Activated CD4-positive, alpha-beta T cell treated with anti-CD3 and anti-CD28 coated beads, Interleukin-2, amount 50 U/mL, for 1 hour (primary cell): Measurements from ENCODE around the gene TTC7B.

Experiments used
- DNase-seq: peaks from one replicate; pipeline ENCODE4 v3.0.0-alpha.2; 2020

The TTC7B gene

DNA sequence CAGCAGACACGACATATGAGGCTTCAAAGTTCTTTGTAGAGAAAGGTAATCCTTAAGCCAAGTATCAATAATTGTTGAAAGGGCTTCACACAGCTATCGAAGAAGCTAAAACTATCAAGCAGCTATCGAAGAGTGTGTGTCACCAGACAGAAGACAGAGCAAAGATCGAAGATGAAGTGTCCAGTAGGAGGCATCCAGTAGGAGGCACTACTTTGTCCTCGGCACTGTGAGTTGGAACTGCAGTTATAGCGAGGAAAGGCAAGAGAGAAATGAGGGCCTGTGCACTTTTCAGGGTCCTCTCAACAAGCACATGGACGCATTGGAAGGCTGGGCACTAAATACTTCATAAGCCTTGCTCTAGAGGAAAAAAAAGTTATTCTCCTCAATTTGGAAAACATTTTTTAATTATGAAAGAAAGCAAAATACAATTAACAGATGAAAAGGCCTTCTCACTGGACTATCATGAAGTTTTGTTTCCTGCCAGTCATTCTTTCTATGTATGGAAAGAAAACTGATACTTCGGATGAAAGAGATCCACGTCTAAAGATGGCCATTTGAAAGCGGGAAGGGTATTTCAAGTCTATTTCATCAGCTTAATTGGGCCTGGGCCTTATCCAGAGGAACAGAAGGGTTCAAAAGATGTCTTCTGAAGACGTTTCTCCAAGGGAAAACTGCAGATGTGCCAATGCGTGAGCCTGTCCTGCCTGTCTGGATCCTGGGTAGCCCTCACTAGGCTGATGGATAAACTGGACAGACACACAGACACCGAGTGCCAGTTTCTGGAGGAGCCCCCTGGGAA, 244.9 kb downstream of the TTC7B start:
- no peak for DNase-seq

- no peak for DNase-seq
Observed at GRCh38 chr14:90570461-90570860, 245.8 kb downstream of the TTC7B start.

DNA sequence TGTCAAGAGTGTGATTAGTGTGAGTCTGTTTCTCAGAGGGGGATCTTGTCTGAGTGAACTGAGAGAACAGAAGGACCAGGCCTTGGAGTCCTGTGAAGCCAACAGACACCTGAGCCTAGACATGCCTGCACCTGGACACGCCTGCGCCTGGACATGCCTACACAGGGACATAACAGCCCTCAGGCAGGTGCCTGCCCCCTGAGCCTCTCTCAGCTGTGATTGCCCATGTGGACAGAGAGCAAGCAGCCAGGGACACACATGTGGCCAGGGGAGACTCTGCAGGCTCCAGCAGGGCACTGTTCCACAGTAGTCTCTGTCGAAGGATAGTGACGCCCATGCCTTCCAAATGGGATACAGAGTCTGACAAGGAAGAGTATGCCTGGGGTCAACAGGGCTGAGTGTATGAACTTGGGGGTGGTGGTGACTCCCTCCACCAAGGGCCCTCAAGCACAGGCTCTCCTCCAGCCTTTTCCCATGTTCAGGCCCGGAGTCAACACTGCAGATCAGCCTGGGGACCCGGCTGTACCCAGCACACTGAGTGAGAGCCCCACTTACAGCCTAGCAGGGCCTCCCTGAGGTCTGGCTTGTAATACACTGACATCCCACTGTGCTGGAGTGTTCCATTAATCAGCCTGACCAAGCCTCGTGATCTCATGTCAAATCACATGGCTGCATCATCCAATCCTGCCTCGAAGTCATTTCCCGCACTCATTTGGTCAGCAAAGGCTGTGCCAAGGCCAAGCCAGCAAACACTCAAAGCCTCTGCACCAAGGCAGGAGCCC, 246.4 kb downstream of the TTC7B start:
- DNase-seq = no peak

DNA sequence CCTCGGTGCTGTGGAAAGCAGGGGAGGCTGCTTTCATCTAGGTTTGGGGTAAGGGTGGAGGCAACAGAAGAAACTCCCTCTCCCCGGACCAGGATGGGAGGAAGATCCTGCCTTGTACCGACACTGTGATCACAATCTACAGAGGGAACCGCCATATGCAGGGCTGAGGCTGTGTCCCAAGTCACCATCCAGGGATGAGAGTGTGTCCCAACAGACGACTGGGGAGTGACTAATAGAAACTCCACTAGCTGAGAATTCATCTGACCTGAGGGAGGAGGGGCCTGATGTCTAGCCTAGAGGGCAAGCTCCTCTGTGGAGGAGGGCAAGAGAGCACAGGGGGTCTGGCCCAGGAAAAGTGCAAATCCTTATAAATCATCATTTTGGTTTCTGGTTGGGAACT, 247.0 kb downstream of the TTC7B start:
- no peak for DNase-seq

- no peak for DNase-seq
Observed at GRCh38 chr14:90568405-90568804, 247.8 kb downstream of the TTC7B start.

DNA sequence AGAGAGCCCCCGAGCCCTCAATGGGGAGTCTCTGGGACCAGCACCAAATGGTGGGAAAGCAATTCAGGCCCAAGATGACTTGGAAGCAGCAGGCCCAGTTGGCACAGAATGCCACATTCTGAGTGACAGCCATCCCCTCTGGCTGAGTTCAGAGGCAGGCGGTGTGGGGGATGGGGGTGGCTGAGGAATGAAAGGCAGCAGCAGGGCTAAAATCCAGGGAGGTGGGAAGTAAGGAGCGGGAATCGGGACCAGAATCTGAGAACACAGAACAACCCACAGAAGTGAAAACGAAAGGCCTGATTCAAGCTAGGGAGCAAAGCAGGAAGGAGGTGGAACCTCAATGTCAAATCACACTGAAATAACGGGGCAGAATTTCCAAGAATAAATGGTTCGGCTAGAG, 248.2 kb downstream of the TTC7B start:
- no peak for DNase-seq

DNA sequence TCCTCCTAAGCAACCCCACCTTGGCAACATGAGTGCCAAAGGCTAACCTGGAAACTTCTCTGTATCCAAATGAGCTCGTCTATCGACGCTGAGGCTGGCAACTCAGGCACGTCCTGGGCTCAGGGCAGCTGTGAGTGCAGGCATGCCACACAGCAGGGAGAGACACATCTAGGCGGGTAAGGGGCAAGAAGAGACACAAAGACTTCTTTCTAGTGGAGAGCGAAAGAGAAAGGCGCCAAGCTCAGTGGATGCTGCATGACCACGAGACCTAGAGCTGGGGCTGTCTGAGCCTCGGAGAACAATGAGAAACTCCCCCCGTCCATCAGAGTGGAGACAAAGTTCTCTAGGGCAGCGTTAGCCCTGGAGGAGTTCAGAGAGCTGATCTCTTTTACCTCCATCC, 249.0 kb downstream of the TTC7B start:
- no peak for DNase-seq

GRCh38 chr14:90566481-90566880, 249.7 kb downstream of the TTC7B start:
- DNase-seq = no peak

DNA sequence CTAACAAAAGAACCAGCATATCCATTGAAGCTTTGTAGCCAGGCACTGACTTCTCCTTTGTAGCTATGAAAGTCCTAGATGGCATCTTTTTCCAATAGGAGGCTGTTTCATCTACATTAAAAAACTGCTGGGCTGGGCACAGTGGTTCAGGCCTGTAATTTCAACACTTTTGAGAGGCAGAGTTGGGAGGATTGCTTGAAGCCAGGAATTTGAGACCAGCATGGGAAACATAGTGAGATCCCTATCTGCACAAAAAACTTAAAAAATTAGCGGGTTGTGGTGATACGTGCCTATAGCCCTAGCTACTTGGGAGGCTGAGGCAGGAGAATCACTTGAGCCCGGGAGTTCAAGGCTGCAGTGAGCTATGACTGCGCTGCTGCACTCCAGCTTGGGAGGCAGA, 251.7 kb downstream of the TTC7B start:
- no peak for DNase-seq

DNA sequence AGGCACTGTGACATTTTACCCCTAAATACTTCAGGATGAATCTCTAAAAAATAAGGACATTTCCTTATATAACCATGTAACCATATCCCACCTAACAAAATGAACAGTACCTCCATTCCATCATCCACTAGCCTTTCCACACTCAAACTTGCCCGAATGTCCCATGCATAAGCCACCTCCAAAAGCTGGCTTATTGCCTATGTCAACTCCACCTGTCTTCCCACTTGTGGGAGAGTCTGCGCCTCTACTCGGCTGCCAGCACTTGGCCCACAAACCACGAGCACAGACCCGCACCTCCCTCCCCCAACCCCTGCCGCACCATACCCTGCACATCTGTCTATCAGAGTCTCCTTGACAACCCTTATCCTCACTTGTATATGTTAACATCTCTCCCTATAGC, 253.6 kb downstream of the TTC7B start:
- DNase-seq = no peak

DNA sequence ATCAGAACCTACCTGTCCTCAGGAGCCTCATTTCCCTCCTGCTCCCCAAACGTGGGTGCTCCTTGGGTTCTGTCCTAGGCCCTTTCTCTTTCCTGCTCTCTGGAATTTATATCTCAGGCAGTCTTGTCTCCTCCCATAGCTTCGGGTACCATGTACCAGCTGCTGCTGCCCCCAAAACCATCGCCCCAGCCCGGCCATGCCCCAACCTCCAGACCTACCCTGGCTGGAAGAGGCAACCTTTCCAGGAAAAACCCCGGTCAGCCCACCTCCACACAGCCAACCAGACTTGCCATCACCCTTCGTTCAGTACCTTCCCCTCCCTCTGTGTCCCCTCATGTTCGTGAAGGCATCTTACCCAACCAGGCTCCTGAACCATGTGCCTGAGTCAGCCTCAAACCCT, 254.3 kb downstream of the TTC7B start:
- no peak for DNase-seq

DNA sequence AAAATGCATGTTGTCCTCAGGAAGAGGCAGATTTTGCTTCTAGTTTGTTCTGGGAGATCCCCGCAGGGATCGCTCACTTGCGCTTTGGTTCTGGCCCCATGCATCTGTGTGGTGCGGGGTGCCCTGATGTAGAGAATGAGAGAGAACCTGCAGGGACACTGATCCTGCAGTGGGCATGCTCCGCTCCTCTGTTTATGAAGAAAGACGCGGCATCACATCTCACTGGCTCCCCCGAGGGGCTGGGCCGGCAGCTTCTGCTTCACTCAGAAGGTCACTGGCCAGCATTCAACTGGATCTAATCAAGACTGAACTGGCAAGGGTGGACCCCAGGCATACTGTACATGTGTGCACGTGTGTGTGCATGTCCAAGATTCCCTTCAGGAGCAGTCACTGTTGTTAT, 255.2 kb downstream of the TTC7B start:
- no peak for DNase-seq

DNA sequence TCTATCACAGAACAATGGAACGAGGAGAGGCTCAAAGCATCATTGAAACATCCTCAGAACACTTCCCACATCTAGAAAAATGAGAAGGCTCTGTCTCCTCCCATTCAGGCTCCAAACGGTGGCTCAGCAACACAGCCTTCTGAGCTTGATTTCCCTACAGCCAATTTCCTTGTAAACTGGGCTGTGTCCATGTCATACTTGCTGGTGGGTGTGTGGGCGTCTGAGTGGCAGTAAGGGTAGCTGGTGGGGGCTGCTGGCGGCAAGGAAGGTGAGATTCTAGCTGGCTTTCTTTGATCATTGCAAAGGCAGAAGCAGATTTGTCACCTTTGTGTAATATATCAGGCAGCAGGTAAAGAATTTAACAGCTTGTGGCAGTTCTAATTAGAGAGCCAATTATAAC, 255.7 kb downstream of the TTC7B start:
- DNase-seq = no peak

DNA sequence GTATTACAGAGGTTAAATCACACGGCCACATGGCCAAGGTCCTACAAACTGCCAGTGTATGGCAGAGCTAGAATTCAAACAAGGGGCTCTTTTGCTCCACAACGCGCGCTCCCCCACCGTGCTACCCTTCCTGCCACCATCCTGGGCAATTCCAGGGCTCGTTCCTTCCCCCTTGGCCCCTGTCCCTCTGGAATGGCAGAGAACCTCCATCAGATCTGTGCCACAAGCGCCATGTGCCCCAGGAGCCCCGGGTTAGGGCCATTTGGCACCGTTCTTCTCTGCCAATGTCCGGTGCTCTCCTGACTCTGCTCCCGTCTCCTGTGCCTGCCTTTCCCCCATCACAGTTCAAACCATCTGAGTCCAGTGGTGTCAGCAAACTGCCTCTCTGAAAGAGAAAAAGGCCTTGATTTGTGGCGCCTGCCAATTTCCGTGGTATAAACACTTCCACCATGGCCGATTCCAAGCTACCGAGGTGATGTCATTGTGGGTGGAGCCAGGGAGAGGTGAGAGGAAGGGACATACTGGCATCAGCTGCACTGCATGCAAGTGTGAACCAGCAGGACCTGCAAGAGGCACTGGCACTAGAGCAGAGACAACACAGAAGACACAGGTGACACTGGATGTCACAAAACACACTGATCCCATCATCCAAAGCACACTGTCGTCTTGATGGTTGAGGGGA, 256.3 kb downstream of the TTC7B start:
- no peak for DNase-seq

- DNase-seq = no peak
Observed at GRCh38 chr14:90558983-90559590, 257.1 kb downstream of the TTC7B start.

- DNase-seq = no peak
Observed at GRCh38 chr14:90558041-90558982, 257.9 kb downstream of the TTC7B start.

GRCh38 chr14:90557516-90557915, 258.7 kb downstream of the TTC7B start:
- no peak for DNase-seq

DNA sequence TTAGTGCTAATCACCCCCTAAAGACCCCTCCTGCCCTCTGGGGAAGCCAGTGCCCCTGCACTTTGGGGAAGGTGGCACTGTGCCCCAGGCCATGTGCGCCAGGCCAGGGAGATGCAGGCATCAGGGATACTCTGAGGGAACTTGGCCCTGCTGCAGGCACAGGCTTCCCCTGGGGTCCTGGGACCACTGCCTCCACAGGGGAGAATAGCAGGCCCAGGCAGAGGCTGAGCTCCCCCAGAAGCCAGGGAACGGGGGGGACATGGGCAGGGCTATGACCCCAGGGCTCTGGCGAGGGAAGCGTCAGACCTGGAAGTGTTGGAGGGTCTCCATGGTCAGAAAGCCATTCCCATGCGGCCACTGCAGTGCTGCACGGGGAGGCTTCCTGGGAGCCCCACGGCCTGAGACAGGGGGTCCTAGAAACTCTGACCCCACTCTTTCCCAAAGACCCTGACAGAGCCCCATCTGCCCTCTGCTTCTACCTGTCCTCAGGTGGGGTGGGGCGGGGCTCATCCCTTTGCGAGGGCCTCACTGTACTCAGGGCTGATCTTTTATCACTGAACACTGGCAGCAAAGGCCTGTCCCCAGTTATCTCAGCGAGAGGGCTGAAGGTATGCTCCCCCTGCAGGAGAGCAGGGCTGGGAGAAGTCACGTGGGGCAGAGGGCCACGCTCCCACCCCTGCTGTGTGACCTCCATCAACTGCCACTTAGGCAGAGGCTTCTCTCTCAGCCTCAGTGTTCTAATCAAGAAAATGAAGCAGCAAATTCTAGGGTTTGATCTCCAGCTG, 259.4 kb downstream of the TTC7B start:
- DNase-seq = no peak

GRCh38 chr14:90556012-90556477, 260.2 kb downstream of the TTC7B start:
- no peak for DNase-seq

- DNase-seq = no peak
Observed at GRCh38 chr14:90555126-90556011, 260.9 kb downstream of the TTC7B start.
